ENCODE data around the gene PLXDC1.

Gene PLXDC1

DNA sequence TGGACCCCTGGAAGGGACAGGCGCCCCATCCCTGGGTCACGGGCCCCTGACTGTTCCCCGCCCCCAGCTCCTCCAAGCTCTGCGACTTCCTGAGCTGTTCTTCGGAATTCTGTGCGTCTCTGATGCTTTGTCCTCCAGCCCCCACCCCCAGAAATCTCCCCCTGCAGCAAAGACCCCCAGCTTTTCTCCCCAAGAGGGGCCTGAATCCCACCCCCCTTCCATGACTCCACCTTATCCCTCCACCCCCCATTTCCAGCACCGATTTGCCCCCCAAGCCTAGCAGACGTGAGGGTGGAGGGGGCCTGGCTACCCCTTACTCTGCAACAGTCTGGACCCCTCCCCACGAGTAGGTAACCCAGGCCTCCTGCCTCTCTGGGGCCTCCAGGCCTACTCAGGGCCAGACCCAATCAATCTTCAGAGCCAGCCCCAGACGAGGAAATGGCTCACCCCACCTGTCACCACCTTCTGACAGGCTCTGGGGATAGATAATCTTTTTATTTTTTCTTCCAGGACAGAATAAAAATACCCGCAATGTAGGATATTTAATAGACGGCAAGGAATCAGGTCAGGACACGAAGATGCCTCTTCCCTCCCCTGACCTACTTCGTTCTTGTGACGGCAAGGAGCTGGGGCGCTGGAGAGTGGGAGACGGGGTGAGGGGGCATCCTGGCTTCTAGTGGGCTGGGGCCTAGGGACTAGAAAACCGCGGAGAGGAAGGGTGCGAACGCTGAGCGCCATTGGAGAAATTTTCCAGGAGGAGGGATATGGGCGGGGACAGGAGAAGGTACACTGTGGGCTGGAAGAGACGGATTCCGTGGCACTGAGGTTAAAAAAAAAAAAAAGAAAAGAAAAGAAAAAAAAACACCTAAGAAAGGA lies 744 bp upstream of the PLXDC1 start:
- no peaks in the 10 kb centered on the region for H3K9me3 Mint-ChIP-seq (ENCODE audit: low read depth)
- H3K27ac Mint-ChIP-seq, result peak overlapping the region; percentile 99
- H3K36me3 Mint-ChIP-seq, result no peaks in the 10 kb centered on the region
- no peaks in the 10 kb centered on the region for H3K27me3 Mint-ChIP-seq
- H3K4me1 Mint-ChIP-seq (ENCODE audit: low read depth), result peaks cover 48% of the 10 kb centered on the region
- peak overlapping the region; percentile 96 for H3K4me3 Mint-ChIP-seq

DNA sequence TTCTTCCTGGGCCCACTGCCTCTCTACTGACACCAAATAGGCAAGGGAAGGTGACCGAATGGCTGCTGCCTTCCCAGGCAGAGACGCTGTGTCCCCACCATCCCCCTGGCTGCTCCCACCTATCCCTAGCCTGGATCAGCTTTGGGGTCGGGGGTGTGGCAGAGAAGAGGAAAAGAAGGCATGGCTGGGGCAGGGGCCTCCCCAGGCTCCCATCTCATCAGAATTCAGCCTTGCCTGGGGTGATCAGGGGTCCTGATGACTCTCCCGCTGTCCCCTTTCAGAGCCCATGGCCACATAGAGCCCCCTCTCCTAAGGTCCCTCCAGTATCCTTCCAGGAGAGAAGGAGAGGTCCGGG lies 665 bp downstream of the PLXDC1 start:
- H3K27me3 Mint-ChIP-seq, result no peaks in the 10 kb centered on the region
- H3K9me3 Mint-ChIP-seq (ENCODE audit: low read depth), result no peaks in the 10 kb centered on the region
- peaks cover 48% of the 10 kb centered on the region for H3K4me1 Mint-ChIP-seq (ENCODE audit: low read depth)
- H3K36me3 Mint-ChIP-seq, result no peaks in the 10 kb centered on the region
- H3K27ac Mint-ChIP-seq, result no peak overlapping the region
- H3K4me3 Mint-ChIP-seq, result peak overlapping the region; percentile 83

DNA sequence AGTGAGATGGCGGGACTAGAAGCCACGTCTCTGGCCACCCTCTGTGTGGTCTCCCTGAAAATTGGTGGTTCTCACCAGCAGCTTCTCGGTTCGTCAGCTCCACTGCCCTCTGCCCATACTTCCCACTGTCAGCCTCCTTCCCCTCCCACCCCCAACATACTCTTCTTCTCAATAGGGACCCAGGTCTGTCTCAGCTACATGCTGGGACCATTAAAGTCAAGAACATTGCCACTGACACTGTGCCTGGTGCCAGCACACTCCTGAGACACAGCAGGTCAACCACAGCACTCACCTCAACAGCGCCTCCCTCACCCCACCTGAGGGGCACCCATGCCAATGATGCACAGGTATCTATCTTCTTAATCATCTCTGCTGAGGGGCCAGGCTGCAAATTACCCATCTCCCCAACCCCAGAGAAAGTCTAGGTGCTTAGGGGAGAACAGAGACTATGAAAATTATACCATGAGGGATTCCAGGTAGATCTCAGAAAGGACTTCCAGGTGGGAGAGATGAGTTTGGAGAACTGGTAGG lies 1.3 kb downstream of the PLXDC1 start:
- Mint-ChIP-seq H3K27ac (no peak overlapping the region), H3K4me3 (peak overlapping the region; percentile 83), H3K36me3 (no peaks in the 10 kb centered on the region), H3K9me3 (ENCODE audit: low read depth) (no peaks in the 10 kb centered on the region), H3K27me3 (no peaks in the 10 kb centered on the region), H3K4me1 (ENCODE audit: low read depth) (peaks cover 48% of the 10 kb centered on the region)

DNA sequence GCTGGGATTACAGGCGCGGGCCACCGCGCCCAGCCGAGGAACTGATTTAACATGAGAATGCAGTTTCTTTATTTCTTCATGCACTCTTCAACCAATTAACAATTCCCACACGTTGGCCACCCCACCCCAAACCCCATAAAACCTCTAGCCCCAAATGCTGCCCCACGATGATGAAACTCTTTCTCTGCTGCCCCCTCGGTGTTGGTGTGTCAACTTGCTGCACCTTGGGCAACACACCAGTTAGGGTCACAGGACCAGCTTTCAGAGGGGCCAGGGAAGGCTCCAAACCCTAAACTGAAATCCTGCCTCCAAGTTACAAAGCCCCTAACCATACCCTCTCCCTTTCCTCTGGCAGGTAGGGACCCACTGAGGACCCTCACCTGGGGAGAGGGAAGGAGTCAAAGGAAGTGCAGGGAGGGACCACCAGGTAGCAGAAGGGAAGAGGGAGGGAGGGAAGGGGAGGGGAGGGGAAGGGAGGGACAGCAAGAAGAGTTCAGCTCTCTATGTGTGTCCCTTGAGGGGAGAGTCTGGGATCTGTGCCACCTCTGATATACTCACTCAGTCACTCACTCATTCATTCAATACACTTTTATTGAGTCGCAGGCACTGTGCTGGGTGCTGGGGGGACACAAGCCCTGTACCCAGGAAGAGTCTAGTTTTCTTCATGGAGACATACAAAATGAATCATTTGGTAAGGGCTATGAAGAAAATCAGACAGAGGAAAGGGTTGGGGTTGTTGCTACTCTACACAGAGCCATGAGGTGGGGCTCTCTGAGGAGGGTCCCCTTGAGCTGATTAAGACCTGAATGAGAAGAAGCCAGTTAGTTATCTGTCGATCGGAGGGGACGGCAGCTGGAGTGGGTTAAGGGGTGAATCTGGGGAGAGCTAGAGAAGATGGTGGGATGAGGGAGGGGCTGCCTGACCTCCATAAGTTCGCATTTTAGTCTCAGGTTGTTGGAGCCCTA lies 3.9 kb downstream of the PLXDC1 start:
- no peak overlapping the region for H3K4me3 Mint-ChIP-seq
- peaks cover 39% of the 10 kb centered on the region for H3K4me1 Mint-ChIP-seq (ENCODE audit: low read depth)
- no peak overlapping the region for H3K27ac Mint-ChIP-seq
- H3K27me3 Mint-ChIP-seq, result no peaks in the 10 kb centered on the region
- H3K36me3 Mint-ChIP-seq, result no peaks in the 10 kb centered on the region
- H3K9me3 Mint-ChIP-seq (ENCODE audit: low read depth), result no peaks in the 10 kb centered on the region

DNA sequence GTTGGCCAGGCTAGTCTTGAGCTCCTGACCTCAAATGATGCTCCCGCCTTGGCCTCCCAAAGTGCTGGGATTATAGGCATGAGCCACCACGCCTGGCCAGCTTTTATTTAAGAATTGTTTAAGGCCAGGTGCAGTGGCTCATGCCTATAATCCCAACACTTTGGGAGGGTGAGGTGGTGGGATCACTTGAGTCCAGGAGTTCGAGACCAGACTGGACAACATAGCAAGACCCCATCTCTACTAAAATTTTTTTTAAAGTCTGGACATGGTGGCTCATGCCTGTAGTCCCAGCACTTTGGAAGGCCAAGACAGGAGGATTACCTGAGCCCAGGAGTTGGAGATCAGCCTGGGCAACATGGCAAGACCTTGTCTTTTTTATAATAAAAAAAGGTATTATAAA lies 5.2 kb downstream of the PLXDC1 start:
- Mint-ChIP-seq H3K4me1 (ENCODE audit: low read depth) (peaks cover 31% of the 10 kb centered on the region), H3K27ac (no peak overlapping the region), H3K9me3 (ENCODE audit: low read depth) (no peaks in the 10 kb centered on the region), H3K27me3 (no peaks in the 10 kb centered on the region), H3K36me3 (no peaks in the 10 kb centered on the region), H3K4me3 (no peak overlapping the region)

DNA sequence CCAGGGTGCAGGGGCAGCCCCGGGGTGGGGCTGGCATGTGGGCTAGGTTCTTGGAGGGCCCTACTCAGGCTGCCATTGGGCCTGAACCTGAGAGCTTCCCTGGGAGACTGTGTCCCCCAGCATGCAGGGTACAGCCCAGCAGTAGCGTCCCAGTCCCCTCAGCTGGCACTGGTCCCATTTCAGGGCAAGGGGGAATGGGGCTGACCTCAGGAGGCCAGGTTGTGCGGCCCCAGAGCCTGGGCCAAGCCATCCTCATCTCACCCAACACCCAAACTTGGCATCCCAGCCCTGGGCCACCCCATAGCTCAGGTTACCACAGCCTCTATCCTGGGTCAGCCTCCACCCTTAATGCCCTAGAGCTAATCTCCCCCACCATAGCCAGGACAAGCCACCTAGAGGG lies 6.3 kb downstream of the PLXDC1 start:
- Mint-ChIP-seq H3K36me3 (no peaks in the 10 kb centered on the region), H3K4me1 (ENCODE audit: low read depth) (peaks cover 24% of the 10 kb centered on the region), H3K27me3 (no peaks in the 10 kb centered on the region), H3K4me3 (no peak overlapping the region), H3K27ac (no peak overlapping the region), H3K9me3 (ENCODE audit: low read depth) (no peaks in the 10 kb centered on the region)

DNA sequence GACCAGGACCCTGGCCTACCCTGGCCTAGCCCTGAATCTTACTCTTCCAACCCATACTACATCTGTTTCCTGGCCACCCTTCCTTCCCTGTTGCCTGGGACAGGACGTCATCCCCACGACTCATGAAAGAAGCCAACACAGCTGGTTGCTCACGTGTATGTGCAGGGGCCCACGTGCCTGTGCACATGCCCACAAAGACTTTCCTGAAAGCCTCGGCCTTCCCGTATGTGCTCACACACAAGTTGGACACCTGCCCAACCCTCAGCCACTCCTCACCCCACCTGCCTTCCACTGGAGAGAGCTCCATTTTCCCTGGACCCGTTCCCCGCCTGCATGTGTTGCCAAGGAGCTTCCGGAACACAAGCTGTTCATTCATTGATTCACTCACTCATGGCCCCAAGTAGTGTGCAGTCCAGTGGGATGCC lies 7.0 kb downstream of the PLXDC1 start:
- Mint-ChIP-seq H3K4me1 (ENCODE audit: low read depth) (peaks cover 17% of the 10 kb centered on the region), H3K4me3 (no peak overlapping the region), H3K27me3 (no peaks in the 10 kb centered on the region), H3K27ac (peak overlapping the region; percentile 23), H3K36me3 (no peaks in the 10 kb centered on the region), H3K9me3 (ENCODE audit: low read depth) (no peaks in the 10 kb centered on the region)

DNA sequence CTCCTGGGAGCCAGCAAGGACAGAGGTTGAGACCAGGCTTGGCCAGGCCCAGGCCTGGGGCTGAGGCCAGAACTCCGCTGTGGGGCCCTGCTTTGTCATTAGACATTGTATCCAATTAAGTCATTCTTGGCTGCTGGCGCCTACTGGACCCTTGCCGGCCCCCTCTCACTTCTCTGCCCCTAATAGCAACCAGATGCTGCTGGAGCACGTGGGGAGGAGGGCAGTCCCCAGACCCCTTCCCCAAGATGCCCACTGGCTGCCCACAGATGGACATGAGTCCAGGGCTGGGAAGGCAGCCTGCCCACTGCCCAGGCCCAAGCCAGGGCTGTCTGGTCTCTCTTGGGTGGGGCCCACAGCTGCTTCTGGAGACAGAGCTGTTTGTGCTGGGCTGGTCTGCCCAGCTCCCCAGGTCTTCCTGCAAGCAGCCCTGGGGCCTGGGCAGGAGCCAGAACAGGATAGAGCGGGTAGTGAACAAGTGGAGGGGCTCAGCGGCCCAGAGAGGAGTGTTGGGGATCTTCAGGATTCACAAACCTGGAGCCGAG lies 7.8 kb downstream of the PLXDC1 start:
- H3K36me3 Mint-ChIP-seq, result no peaks in the 10 kb centered on the region
- H3K27me3 Mint-ChIP-seq, result no peaks in the 10 kb centered on the region
- peaks cover 11% of the 10 kb centered on the region for H3K4me1 Mint-ChIP-seq (ENCODE audit: low read depth)
- no peak overlapping the region for H3K27ac Mint-ChIP-seq
- no peaks in the 10 kb centered on the region for H3K9me3 Mint-ChIP-seq (ENCODE audit: low read depth)
- no peak overlapping the region for H3K4me3 Mint-ChIP-seq

DNA sequence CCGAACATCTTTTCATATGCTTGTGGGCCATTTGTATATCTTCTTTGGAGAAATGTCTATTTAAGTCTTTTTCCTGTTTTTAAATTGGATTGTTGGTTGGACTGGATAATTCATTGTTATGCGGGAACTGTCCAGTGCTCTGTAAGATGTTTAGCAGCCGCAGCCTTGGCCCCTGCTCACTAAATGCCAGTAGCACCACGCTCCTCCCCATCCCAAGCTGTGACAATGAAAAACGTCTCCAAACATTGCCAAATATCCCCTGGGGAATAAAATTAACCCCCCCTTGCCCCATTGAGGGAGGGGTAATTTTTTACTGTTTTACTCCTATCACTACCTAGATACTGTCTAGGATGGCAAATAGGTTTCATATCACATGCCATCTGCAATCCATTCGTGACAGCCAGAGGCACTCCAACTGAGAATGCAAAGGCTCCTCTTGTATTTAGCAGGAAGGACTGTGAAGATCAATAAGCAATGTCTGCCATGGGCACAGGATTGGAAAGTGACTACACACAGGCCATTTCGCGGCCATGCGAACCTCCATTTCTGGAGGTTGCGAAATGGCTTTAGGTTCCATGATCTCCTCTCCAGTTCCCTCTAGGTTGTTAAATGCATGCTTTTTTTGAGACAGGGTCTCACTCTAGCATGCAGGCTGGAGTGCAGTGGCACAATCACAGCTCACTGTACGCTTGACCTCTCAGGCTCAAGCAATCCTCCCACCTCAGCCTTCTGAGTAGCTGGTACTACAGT lies 9.3 kb downstream of the PLXDC1 start:
- Mint-ChIP-seq H3K27ac (no peak overlapping the region), H3K9me3 (ENCODE audit: low read depth) (no peaks in the 10 kb centered on the region), H3K4me3 (no peak overlapping the region), H3K27me3 (no peaks in the 10 kb centered on the region), H3K36me3 (peaks cover 2% of the 10 kb centered on the region), H3K4me1 (ENCODE audit: low read depth) (peaks cover 5% of the 10 kb centered on the region)

DNA sequence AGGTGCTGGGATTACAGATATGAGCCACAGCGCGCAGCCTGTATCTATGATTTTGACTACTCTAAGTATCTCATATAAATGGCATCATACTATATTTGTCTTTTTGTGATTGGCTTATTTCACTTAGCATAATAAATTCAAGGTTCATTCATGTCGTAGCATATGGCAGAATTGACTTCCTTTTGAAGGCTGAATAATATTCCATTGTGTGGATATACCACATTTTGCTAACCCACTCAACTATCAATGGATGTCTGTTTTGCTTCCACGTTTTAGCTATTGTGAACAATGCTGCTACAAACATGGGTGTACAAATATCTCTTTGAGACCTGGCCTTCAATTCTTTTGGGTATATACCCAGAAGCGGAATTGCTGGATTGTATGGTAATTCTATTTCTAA lies 10.1 kb downstream of the PLXDC1 start:
- Mint-ChIP-seq H3K4me1 (ENCODE audit: low read depth) (peaks cover 5% of the 10 kb centered on the region), H3K27me3 (no peaks in the 10 kb centered on the region), H3K9me3 (ENCODE audit: low read depth) (no peaks in the 10 kb centered on the region), H3K4me3 (no peak overlapping the region), H3K27ac (no peak overlapping the region), H3K36me3 (peaks cover 2% of the 10 kb centered on the region)

DNA sequence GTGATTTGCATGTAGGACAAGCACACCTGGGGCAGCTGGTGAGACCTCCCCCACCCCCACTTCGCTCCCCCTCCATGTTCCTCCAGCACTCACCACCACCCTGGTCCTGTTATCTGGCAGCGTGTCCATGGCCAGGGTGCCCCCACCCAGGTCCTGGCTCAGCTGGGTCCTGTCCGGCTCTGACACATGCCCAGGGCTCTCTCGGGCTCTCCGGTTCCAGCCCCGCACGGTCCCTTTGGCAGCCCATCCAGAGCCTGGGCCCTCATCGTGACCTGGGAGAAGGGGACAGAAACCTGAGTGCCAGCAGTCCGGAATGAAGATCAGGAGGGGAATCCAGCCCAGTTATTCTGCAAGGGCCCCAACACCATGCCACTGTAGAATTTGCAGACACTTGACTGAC lies 11.9 kb downstream of the PLXDC1 start:
- Mint-ChIP-seq H3K4me3 (no peak overlapping the region), H3K36me3 (peaks cover 2% of the 10 kb centered on the region), H3K27me3 (no peaks in the 10 kb centered on the region), H3K27ac (no peak overlapping the region), H3K9me3 (ENCODE audit: low read depth) (no peaks in the 10 kb centered on the region), H3K4me1 (ENCODE audit: low read depth) (peaks cover 2% of the 10 kb centered on the region)

DNA sequence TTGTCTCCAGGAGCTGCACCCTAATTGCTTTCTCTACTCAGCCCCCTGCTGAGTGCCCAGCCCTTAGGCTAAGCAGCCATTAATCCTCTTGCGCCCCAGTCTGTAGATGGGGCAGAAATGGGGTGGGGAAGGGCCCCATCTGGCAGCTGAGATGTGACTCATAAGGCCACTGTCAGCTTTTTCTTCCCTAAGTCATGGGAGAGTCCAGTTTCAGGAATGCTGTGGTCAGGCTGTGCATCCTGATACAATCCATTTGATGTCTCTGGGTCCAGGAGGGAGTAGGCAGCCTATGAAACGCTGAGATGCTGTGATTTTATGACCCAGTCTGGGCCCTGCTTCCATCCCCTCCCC lies 12.3 kb downstream of the PLXDC1 start:
- H3K36me3 Mint-ChIP-seq, result peaks cover 2% of the 10 kb centered on the region
- H3K27ac Mint-ChIP-seq, result no peak overlapping the region
- H3K27me3 Mint-ChIP-seq, result no peaks in the 10 kb centered on the region
- no peak overlapping the region for H3K4me3 Mint-ChIP-seq
- H3K4me1 Mint-ChIP-seq (ENCODE audit: low read depth), result no peaks in the 10 kb centered on the region
- H3K9me3 Mint-ChIP-seq (ENCODE audit: low read depth), result no peaks in the 10 kb centered on the region

DNA sequence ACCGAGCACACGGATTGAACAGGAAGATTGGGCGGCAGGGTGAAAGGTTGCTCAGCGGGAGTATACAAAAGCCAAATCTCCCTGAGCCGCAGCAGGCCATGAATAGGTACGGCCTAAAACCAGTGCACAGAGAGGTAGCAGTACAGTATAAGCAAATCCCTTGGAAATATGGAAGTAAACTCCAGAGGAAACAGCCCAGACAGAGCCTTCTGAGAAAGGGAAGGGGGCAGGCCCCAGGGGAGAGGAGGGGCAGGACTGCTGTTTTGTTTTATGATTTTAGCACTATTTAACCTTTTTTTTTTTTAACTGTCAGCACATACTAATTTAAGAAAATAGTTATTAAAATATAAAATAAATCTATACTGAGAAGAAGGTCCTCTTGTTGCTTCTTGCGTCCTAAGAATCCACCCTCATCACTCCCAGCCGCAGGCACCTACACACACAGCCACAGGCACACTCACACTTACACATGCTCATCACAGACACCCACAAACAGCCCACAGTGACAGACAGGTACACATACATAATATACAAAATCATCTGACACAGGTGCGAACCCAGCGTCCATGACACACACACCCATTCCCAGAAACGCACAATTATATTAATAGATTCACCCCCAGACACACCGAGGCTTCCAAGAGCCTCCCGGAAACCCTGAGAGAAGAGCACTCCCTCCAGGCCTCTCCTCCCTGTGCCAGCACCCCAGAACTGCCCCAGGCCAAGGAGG lies 12.8 kb downstream of the PLXDC1 start:
- H3K9me3 Mint-ChIP-seq (ENCODE audit: low read depth), result no peaks in the 10 kb centered on the region
- peaks cover 2% of the 10 kb centered on the region for H3K36me3 Mint-ChIP-seq
- H3K4me3 Mint-ChIP-seq, result no peak overlapping the region
- no peaks in the 10 kb centered on the region for H3K27me3 Mint-ChIP-seq
- H3K4me1 Mint-ChIP-seq (ENCODE audit: low read depth), result no peaks in the 10 kb centered on the region
- H3K27ac Mint-ChIP-seq, result no peak overlapping the region

DNA sequence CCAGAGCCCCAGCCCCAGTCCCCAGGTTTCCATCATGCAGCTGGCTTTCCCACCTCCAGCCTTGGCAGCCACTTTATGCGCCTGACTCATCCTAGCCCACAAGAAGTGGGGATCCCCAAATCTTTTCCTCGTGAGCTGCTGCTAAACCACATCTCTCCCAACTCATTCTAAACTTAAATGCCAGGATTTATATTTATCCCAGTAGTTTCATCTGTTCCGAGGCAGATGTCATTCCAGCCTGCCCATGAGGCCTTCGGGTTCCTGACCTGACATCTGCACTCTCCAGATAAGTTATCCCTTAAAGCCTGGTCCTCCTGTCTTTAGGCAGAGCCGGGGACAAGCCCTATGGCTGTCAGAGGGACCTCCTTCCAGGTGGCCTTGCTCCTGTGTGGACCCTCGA lies 16.6 kb downstream of the PLXDC1 start:
- Mint-ChIP-seq H3K4me3 (no peak overlapping the region), H3K36me3 (peaks cover 2% of the 10 kb centered on the region), H3K27ac (no peak overlapping the region), H3K9me3 (ENCODE audit: low read depth) (no peaks in the 10 kb centered on the region), H3K4me1 (ENCODE audit: low read depth) (no peaks in the 10 kb centered on the region), H3K27me3 (no peaks in the 10 kb centered on the region)

Data from activated naive CD8-positive, alpha-beta T cell (primary cell).